Suppressor macrophage (primary cell): ENCODE data around the gene BLOC1S6.

Experiments used
- DNase-seq, 4 experiments: peaks; one replicate each; pipeline ENCODE4 v3.0.0-alpha.2; 2020 to 2022

The BLOC1S6 gene

GRCh38 chr15:45588219-45588875, 1.2 kb downstream of the BLOC1S6 start:
- peak in 2 of 4 experiments; percentile 11 to 28 for DNase-seq

GRCh38 chr15:45589256-45589655, 2.1 kb downstream of the BLOC1S6 start:
- DNase-seq = no peak

GRCh38 chr15:45594319-45594718, 7.1 kb downstream of the BLOC1S6 start:
- DNase-seq = no peak

- DNase-seq = no peak
These were observed 7.8 kb downstream of the BLOC1S6 start for GRCh38 chr15:45594835-45595530.

GRCh38 chr15:45603881-45604280, 16.7 kb downstream of the BLOC1S6 start:
- peak in 2 of 4 experiments; percentile 51 to 58 for DNase-seq

- peak; percentile 29 to 72 (median 55) for DNase-seq
These were observed 17.1 kb downstream of the BLOC1S6 start for GRCh38 chr15:45604326-45604725.

GRCh38 chr15:45606413-45606812, 19.2 kb downstream of the BLOC1S6 start:
- DNase-seq = peak in 2 of 4 experiments; percentile 35 to 43

- DNase-seq = peak in 2 of 4 experiments; percentile 34 to 39
These were observed 19.7 kb downstream of the BLOC1S6 start for GRCh38 chr15:45606841-45607240.

- DNase-seq = peak; percentile 25 to 63 (median 34)
These were observed 24.1 kb downstream of the BLOC1S6 start for GRCh38 chr15:45611305-45611704.

- no peak for DNase-seq
These were observed 25.7 kb downstream of the BLOC1S6 start for GRCh38 chr15:45612790-45613415.

GRCh38 chr15:45616901-45617323, 29.7 kb downstream of the BLOC1S6 start:
- no peak for DNase-seq

GRCh38 chr15:45618813-45619212, 31.6 kb downstream of the BLOC1S6 start:
- peak in 1 of 4 experiments; percentile 12 for DNase-seq

- no peak for DNase-seq
These were observed 41.0 kb downstream of the BLOC1S6 start for GRCh38 chr15:45628136-45628535.

- DNase-seq = peak; percentile 25 to 52 (median 38)
These were observed 43.9 kb downstream of the BLOC1S6 start for GRCh38 chr15:45630917-45631691.

GRCh38 chr15:45631776-45632175, 44.6 kb downstream of the BLOC1S6 start:
- DNase-seq = peak in 3 of 4 experiments; percentile 33 to 47 (median 34)

GRCh38 chr15:45634432-45635190, 47.4 kb downstream of the BLOC1S6 start, which contains the start of gene SQOR:
TSS of gene SQOR (plus strand) at chr15:45635029. CDS start at chr15:45658924, 23,895 bp downstream.
- peak; percentile 95 to 99 (median 98) for DNase-seq

- peak; percentile 50 to 81 (median 63) for DNase-seq
These were observed 48.0 kb downstream of the BLOC1S6 start for GRCh38 chr15:45635191-45635638.

GRCh38 chr15:45635763-45636292, 48.6 kb downstream of the BLOC1S6 start:
- DNase-seq = no peak

GRCh38 chr15:45637141-45637540, 50.0 kb downstream of the BLOC1S6 start:
- DNase-seq = no peak

GRCh38 chr15:45637552-45638033, 50.4 kb downstream of the BLOC1S6 start:
- DNase-seq = peak; percentile 71 to 92 (median 82)

- peak in 1 of 4 experiments; percentile 34 for DNase-seq
These were observed 53.4 kb downstream of the BLOC1S6 start for GRCh38 chr15:45640616-45641015.
